GM21723 (cell line): ENCODE results near the gene LIPC.

ENCODE experiments used
- ATAC-seq: cut with Tn5 transposase; IDR thresholded peaks from one replicate; pipeline ENCODE4 v1.9.1; 2021; ENCODE audit warnings: mild to moderate bottlenecking, moderate library complexity; ENCODE audit not compliant: unreplicated experiment

The LIPC gene

GRCh38 chr15:58453931-58454793 is 22.4 kb downstream of the LIPC start:
- peak; percentile 64 for ATAC-seq

- no peak for ATAC-seq
Measured at GRCh38 chr15:58454950-58455401, 23.2 kb downstream of the LIPC start.

- ATAC-seq: peak; percentile 60
Measured at GRCh38 chr15:58457466-58457965, 25.7 kb downstream of the LIPC start.

GRCh38 chr15:58458076-58458475 is 26.3 kb downstream of the LIPC start:
- no peak for ATAC-seq

- ATAC-seq: no peak
Measured at GRCh38 chr15:58459045-58459444, 27.3 kb downstream of the LIPC start.

GRCh38 chr15:58459560-58459959 is 27.8 kb downstream of the LIPC start:
- ATAC-seq: no peak

GRCh38 chr15:58460116-58460790 is 28.5 kb downstream of the LIPC start:
- no peak for ATAC-seq

- ATAC-seq: no peak
Measured at GRCh38 chr15:58460872-58461271, 29.1 kb downstream of the LIPC start.

- no peak for ATAC-seq
Measured at GRCh38 chr15:58462547-58462946, 30.8 kb downstream of the LIPC start.

GRCh38 chr15:58462973-58463663 is 31.3 kb downstream of the LIPC start:
- no peak for ATAC-seq

GRCh38 chr15:58463815-58464650 is 32.2 kb downstream of the LIPC start:
- ATAC-seq: no peak

GRCh38 chr15:58465070-58465469 is 33.3 kb downstream of the LIPC start:
- ATAC-seq: no peak

GRCh38 chr15:58465866-58466517 is 34.2 kb downstream of the LIPC start:
- ATAC-seq: no peak

- no peak for ATAC-seq
Measured at GRCh38 chr15:58466566-58466965, 34.8 kb downstream of the LIPC start.

- ATAC-seq: no peak
Measured at GRCh38 chr15:58467121-58467721, 35.4 kb downstream of the LIPC start.

GRCh38 chr15:58467722-58468423 is 36.1 kb downstream of the LIPC start:
- ATAC-seq: no peak

- no peak for ATAC-seq
Measured at GRCh38 chr15:58469432-58470353, 37.9 kb downstream of the LIPC start.

- no peak for ATAC-seq
Measured at GRCh38 chr15:58471348-58471747, 39.6 kb downstream of the LIPC start.
